Naive thymus-derived CD4-positive, alpha-beta T cell (primary cell): ENCODE results near the gene RAB3GAP2. TPM values are rescaled to one million over a fixed set of nuclear protein-coding genes. Genes with fewer than 3 reads are reported as not detected.

ENCODE experiments used
- microRNA-seq: library from miRNA; unstranded; fragments of <30 nt; microRNA quantifications from one replicate; pipeline ENCODE4 v1.2.0, GENCODE V29; 2022; ENCODE audit warnings: borderline microRNAs expressed
- polyA plus RNA-seq, 2 donors: library from polyadenylated mRNA; unstranded; fragments of 300-500 nt; fragmentation: Illumina TruSeq; gene quantifications; one replicate each; pipeline ENCODE4 v1.2.3, GENCODE V29; 2021
- total RNA-seq, 6 experiments: library from RNA in 5 of 6; stranded (reverse) in 5 of 6; gene quantifications; 1 replicate in 5 of 6; 2 replicates in 1 of 6; pipeline ENCODE4 v1.2.3 and lab custom pipeline; 2021 to 2026

The RAB3GAP2 gene
- total and polyA plus RNA-seq, 7 experiments from 2014 or later = 13.9 to 53.0 (median 46.0) TPM

Small RNA genes within 50 kb of the gene (microRNA-seq; reads per million reads assigned to microRNA genes)
- 1.6 reads per million for gene MIR194-1
- 3.1 reads per million for gene MIR215
- gene MIR664A = 307 reads per million, percentile 67 among the genes with 10 or more reads in this experiment

Other genes with a start within 250 kb of the RAB3GAP2 start
- 100 to 1,000 TPM in 1 of 5 experiments, 10 to 100 TPM in 4; 39.2 to 130 (median 93.6) TPM for gene EPRS1, start 225.9 kb downstream of the RAB3GAP2 start, total RNA-seq
- gene EPRS1, start 225.9 kb downstream of the RAB3GAP2 start, polyA plus RNA-seq = 10 to 100 TPM; 46.0 to 47.1 TPM
- gene BPNT1, start 182.7 kb downstream of the RAB3GAP2 start, total RNA-seq = 10 to 100 TPM in 4 of 5 experiments, 1 to 10 TPM in 1; 5.5 to 24.6 (median 15.0) TPM
- gene BPNT1, start 182.7 kb downstream of the RAB3GAP2 start, polyA plus RNA-seq = 10 to 100 TPM; 20.2 to 25.2 TPM
- 10 to 100 TPM; 27.2 to 56.2 (median 43.6) TPM for gene IARS2, start 178.3 kb downstream of the RAB3GAP2 start, total RNA-seq
- 10 to 100 TPM; 58.0 to 85.1 TPM for gene IARS2, start 178.3 kb downstream of the RAB3GAP2 start, polyA plus RNA-seq